ENCODE measurements around the gene ETHE1.

Gene ETHE1

GRCh38 chr19:43462785-43463380, 64.1 kb downstream of the ETHE1 start:
- no peak for DNase-seq

GRCh38 chr19:43462383-43462782, 64.6 kb downstream of the ETHE1 start:
- no peak for DNase-seq

GRCh38 chr19:43461303-43461702, 65.7 kb downstream of the ETHE1 start:
- DNase-seq, result no peak

- no peak for DNase-seq
Measured at GRCh38 chr19:43460362-43461016, 66.5 kb downstream of the ETHE1 start.

- DNase-seq, result no peak
Measured at GRCh38 chr19:43457809-43458208, 69.2 kb downstream of the ETHE1 start.

Data from NCI-H2081 treated with DMSO at 0.1 percent for 48 hours (cell line).